ENCODE measurements around the gene CFI. TPM values are rescaled to one million over a fixed set of nuclear protein-coding genes. Genes with fewer than 3 reads are reported as not detected.

CFI gene
- total and polyA plus RNA-seq, 9 of the 15 experiments (the other 6 are each of a cell fraction or from before 2014, with no cell fraction given), result 0.30 to 8.4 (median 0.95) TPM

GRCh38 chr4:109703664-109704361 lies 98.0 kb downstream of the CFI start:
- DNase-seq (ENCODE audit: extremely low read depth in 1 of 4, low spot score in 3 of 4) (peak in 1 of 4 experiments; percentile 16), FAIRE-seq (no peak), ATAC-seq (no peak)
- BruUV-seq (replicated peaks), result no TSS peak
- Histone ChIP-seq H3K4me2 (ENCODE audit: insufficient read depth, low read length) (peak overlapping the region; percentile 85), H3K4me3 (peak overlapping the region; percentile 80), H3K36me3 (ENCODE audit: control insufficient read depth, insufficient read depth, low read length) (peaks cover 29% of the 10 kb centered on the region), H3K27me3 (ENCODE audit: control insufficient read depth in 2 of 2, insufficient read depth in 2 of 2, low read length in 2 of 2) (no peaks in the 10 kb centered on the region), H2AFZ (ENCODE audit: low read depth, low read length) (peak overlapping the region; percentile 91), H3K4me1 (replicated peaks in 1 of 2; ENCODE audit: control insufficient read depth in 2 of 2, insufficient read depth in 2 of 2, low read length in 2 of 2) (peaks cover 24 to 26% of the 10 kb centered on the region in 2 experiments), H3K9ac (ENCODE audit: insufficient read depth in 1 of 2, low read depth in 2 of 2, low read length in 2 of 2) (peak overlapping the region; percentile 86 to 94), H4K20me1 (replicated peaks; ENCODE audit: control insufficient read depth, insufficient read depth, low read length) (no peaks in the 10 kb centered on the region; the same call in 1 of the 2 replicates), H3K27ac (ENCODE audit: extremely low read depth, low read depth, low read length) (peak overlapping the region; percentile 82), H3K79me2 (ENCODE audit: control insufficient read depth, insufficient read depth, low read length) (peaks cover 31% of the 10 kb centered on the region), H3K9me1 (ENCODE audit: control insufficient read depth, insufficient read depth, low read length) (no peaks in the 10 kb centered on the region), H3K9me3 (replicated peaks; ENCODE audit: control insufficient read depth, insufficient read depth, low read depth, low read length) (no peaks in the 10 kb centered on the region)
- intact Hi-C loops (cut with micrococcal nuclease), result loop anchor here (2.0 to 10.0 kb wide), 3 partner anchors 25 to 271 kb away; partner anchors contain the start of gene GAR1
- POLR2A ChIA-PET, result interaction anchor here (0.5 to 2.1 kb wide), 6 partner anchors 8 to 1911 kb away, joined by 3 to 6 read pairs (median 4); no protein-coding TSS in a partner anchor
- WGBS (ENCODE audit: insufficient coverage, low coverage, missing lambda C conversion rate), result 22% methylated on average over 11 of the region's 11 CpGs
- CTCF ChIA-PET (ENCODE audit: low intra/inter-chr PET ratio), result interaction anchor here (1.4 to 1.9 kb wide), 3 partner anchors 99 to 123 kb away, joined by 5 to 7 read pairs (median 7); no protein-coding TSS in a partner anchor
- in situ Hi-C loops (cut with MboI), result no loop called here
- 0 out of 2 replicates have a peak, but pooled peaks have one; percentile 8 for TF ChIP-seq ZBTB9 (CRISPR knock-in tag; IDR thresholded peaks at IDR 0.05)
- 0 out of 2 replicates have a peak, but pooled peaks have one; percentile 20 for TF ChIP-seq MBD2 (IDR thresholded peaks at IDR 0.05; ENCODE audit: borderline replicate concordance, low read depth)
- TF ChIP-seq NUFIP1 (IDR thresholded peaks at IDR 0.05; ENCODE audit: partially characterized antibody), result no peak
- peak; percentile 29 for TF ChIP-seq MEIS2 (IDR thresholded peaks at IDR 0.05; ENCODE audit: partially characterized antibody)
- 0 out of 2 replicates have a peak, but pooled peaks have one; percentile 46 for TF ChIP-seq ZNF77 (CRISPR knock-in tag; IDR thresholded peaks at IDR 0.05)
- TF ChIP-seq FOXA1 (IDR thresholded peaks at IDR 0.05; ENCODE audit: borderline replicate concordance), result no peak
- TF ChIP-seq PKNOX1 (IDR thresholded peaks at IDR 0.05), result peak; percentile 50; the same call in 1 of the 2 replicates
- 0 out of 2 replicates have a peak, but pooled peaks have one; percentile 8 for TF ChIP-seq NFIC (IDR thresholded peaks at IDR 0.05)
- 0 out of 2 replicates have a peak, but pooled peaks have one; percentile 24 for TF ChIP-seq ZBTB33 (CRISPR knock-in tag; IDR thresholded peaks at IDR 0.05)
- TF ChIP-seq ZC3H11A (IDR thresholded peaks at IDR 0.05; ENCODE audit: low read depth, low read length), result no peak
- peak; percentile 59 for TF ChIP-seq PRDM10 (IDR thresholded peaks at IDR 0.05; ENCODE audit: partially characterized antibody)
- TF ChIP-seq CEBPG (CRISPR knock-in tag; IDR thresholded peaks at IDR 0.05), result no peak
- TF ChIP-seq CEBPG (tag; conservative IDR thresholded peaks at IDR 0.05 in 1 of 2, IDR thresholded peaks at IDR 0.05 in 1 of 2), result 0 out of 4 replicates have a peak, but pooled peaks of 1 of the 2 experiments have one; percentile 3

All from K562 (cell line).